ENCODE results near the gene GORASP1. TPM values are rescaled to one million over a fixed set of nuclear protein-coding genes. Genes with fewer than 3 reads are reported as not detected.

Gene GORASP1
- total RNA-seq, 4 donors from 2014 or later, result 45.8 to 72.9 (median 61.9) TPM

DNA sequence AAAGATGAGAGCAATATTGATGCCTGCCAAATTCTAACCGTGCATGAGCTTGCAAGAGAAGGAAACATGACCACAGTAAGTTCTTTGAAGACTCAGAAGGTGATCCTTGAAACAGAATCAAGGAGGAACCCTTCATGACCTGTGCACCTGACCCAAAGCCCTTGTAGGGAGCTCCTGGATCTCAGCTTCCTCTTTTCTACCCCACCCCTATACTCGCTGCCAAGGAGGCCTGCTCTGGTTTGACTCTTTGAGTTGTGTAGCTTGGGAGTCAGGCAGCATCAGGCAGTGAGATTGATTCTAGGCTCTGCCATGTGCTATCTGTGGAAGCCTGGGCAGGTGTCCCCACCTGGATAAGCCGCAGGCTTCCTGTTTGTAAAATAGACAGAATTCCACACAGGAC lies 10.7 kb upstream of the GORASP1 start:
- 83% methylated on average over 3 of the region's 3 CpGs for WGBS, 2 donors
- H3K36me3 ChIP-seq, result peaks cover 0 to 79% (median 0%) of the 10 kb centered on the region in 3 donors
- no peaks in the 10 kb centered on the region for H3K27me3 ChIP-seq
- H3K27ac ChIP-seq, result no peak overlapping the region
- DNase-seq (ENCODE audit: low spot score in 2 of 2), result no peak
- H3K9me3 ChIP-seq, result no peaks in the 10 kb centered on the region
- no peak overlapping the region for H3K4me3 ChIP-seq
- no peaks in the 10 kb centered on the region for H3K4me1 ChIP-seq
- TF ChIP-seq, protein P1, sequence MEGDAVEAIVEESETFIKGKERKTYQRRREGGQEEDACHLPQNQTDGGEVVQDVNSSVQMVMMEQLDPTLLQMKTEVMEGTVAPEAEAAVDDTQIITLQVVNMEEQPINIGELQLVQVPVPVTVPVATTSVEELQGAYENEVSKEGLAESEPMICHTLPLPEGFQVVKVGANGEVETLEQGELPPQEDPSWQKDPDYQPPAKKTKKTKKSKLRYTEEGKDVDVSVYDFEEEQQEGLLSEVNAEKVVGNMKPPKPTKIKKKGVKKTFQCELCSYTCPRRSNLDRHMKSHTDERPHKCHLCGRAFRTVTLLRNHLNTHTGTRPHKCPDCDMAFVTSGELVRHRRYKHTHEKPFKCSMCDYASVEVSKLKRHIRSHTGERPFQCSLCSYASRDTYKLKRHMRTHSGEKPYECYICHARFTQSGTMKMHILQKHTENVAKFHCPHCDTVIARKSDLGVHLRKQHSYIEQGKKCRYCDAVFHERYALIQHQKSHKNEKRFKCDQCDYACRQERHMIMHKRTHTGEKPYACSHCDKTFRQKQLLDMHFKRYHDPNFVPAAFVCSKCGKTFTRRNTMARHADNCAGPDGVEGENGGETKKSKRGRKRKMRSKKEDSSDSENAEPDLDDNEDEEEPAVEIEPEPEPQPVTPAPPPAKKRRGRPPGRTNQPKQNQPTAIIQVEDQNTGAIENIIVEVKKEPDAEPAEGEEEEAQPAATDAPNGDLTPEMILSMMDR (IDR thresholded peaks at IDR 0.05), result no peak
- TF ChIP-seq POLR2A (IDR thresholded peaks at IDR 0.05), result no peak
- no peak for TF ChIP-seq EP300 (IDR thresholded peaks at IDR 0.05)

DNA sequence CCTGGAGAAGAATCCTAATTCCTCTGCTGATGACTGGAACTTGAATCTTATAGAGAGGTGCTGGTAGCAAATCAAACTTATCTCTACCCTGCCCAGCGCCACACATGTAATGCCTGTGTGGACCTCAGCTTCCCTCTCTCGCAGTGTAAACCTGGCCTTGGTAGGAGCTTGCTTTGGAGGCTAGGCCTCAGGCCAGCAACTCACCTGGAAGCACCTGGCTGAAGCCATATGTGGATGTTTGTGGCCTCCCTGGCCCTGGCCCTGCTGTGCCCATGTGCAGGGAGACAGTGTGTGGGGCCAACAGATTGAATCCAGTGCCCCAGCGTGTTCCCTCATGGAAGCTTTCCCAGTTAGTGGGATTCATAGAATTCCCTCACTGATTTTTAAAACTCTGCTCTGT lies 8.4 kb upstream of the GORASP1 start:
- no peaks in the 10 kb centered on the region for H3K27me3 ChIP-seq
- H3K4me3 ChIP-seq, result no peak overlapping the region
- DNase-seq (ENCODE audit: low spot score in 2 of 2), result no peak
- H3K36me3 ChIP-seq, result peaks cover 0 to 95% (median 0%) of the 10 kb centered on the region in 3 donors
- WGBS, 2 donors, result 91 to 94% methylated on average over 3 of the region's 3 CpGs
- TF ChIP-seq POLR2A (IDR thresholded peaks at IDR 0.05) (no peak), EP300 (IDR thresholded peaks at IDR 0.05) (no peak)
- TF ChIP-seq, protein P1 (IDR thresholded peaks at IDR 0.05), result no peak
- H3K4me1 ChIP-seq, result no peaks in the 10 kb centered on the region
- no peaks in the 10 kb centered on the region for H3K9me3 ChIP-seq
- no peak overlapping the region for H3K27ac ChIP-seq

DNA sequence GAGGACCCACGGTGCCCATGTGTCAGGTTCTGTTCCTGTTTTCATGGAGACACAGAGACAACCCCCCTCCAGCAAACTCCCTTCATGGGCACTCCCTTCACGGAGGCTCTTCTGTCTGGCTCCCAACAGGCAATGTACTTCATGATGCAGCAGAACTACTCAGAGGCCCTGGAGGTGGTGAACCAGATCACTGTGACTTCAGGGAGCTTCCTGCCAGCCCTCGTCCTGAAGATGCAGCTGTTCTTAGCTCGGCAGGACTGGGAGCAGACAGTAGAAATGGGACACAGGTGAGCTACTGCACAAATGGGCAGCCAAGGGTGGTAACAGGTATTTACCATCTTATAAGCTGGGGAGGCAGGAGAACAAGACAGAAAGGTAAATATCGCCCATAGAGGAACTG lies 7.0 kb upstream of the GORASP1 start:
- Histone ChIP-seq H3K4me1 (no peaks in the 10 kb centered on the region), H3K36me3 (peaks cover 0 to 90% (median 0%) of the 10 kb centered on the region in 3 donors), H3K9me3 (no peaks in the 10 kb centered on the region), H3K27me3 (no peaks in the 10 kb centered on the region), H3K27ac (no peak overlapping the region), H3K4me3 (no peak overlapping the region)
- TF ChIP-seq EP300 (IDR thresholded peaks at IDR 0.05) (no peak), POLR2A (IDR thresholded peaks at IDR 0.05) (no peak)
- TF ChIP-seq, protein P1 (IDR thresholded peaks at IDR 0.05), result no peak
- DNase-seq (ENCODE audit: low spot score in 2 of 2), result no peak
- 75 to 76% methylated on average over 5 of the region's 5 CpGs for WGBS, 2 donors

DNA sequence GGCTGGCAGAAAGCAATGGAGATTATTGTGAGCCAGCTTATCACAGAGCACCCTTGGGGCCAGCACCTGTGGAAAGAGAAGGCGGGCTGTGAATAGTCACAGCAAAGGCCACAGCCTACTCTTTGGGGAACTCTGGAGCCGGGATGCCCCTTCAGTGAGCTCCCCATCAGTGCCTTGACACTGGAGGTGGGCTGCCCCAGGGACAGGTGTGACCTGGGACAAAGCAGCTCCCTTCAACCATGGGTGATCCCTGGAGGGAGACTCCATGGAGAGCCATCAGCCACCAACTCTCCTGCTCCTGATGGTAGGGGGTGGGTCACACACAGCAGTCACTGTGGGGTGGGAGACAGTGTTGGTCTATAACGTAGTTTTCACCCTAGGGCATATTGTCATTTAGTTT lies 5.9 kb upstream of the GORASP1 start:
- TF ChIP-seq, protein P1 (IDR thresholded peaks at IDR 0.05), result no peak
- TF ChIP-seq EP300 (IDR thresholded peaks at IDR 0.05) (no peak), POLR2A (IDR thresholded peaks at IDR 0.05) (no peak)
- H3K4me1 ChIP-seq, result peaks cover 0 to 9% (median 3%) of the 10 kb centered on the region in 4 donors
- peaks cover 0 to 79% (median 0%) of the 10 kb centered on the region in 3 donors for H3K36me3 ChIP-seq
- WGBS, 2 donors, result 64 to 69% methylated on average over 3 of the region's 3 CpGs
- no peak overlapping the region for H3K4me3 ChIP-seq
- H3K9me3 ChIP-seq, result no peaks in the 10 kb centered on the region
- H3K27ac ChIP-seq, result no peak overlapping the region
- DNase-seq (ENCODE audit: low spot score in 2 of 2), result no peak
- H3K27me3 ChIP-seq, result no peaks in the 10 kb centered on the region

DNA sequence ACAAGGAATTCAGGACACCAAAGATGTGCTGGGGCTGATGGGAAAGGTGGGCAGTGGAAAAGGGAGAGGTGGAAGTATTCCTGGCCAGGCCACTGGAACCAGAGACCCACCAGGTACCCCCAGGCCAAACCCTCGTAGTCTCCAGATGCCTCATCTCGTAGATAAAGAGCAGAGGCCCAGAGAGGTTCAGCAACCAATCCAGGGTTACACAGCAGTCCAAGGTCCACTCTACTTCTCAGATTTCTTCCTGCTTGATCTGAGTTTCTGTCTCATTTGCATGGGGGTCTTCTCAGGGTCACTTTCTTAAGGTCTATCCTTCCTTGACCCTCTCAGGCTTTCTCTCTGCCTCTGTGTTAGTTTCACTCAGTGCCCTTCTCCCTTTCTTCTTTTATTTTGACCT lies 5.1 kb upstream of the GORASP1 start:
- H3K36me3 ChIP-seq, result peaks cover 0 to 71% (median 0%) of the 10 kb centered on the region in 3 donors
- H3K4me1 ChIP-seq, result peaks cover 0 to 13% (median 6%) of the 10 kb centered on the region in 4 donors
- TF ChIP-seq POLR2A (IDR thresholded peaks at IDR 0.05) (no peak), EP300 (IDR thresholded peaks at IDR 0.05) (no peak)
- TF ChIP-seq, protein P1 (IDR thresholded peaks at IDR 0.05), result no peak
- H3K27me3 ChIP-seq, result no peaks in the 10 kb centered on the region
- no peaks in the 10 kb centered on the region for H3K9me3 ChIP-seq
- 90 to 96% methylated on average over 2 of the region's 2 CpGs for WGBS, 2 donors
- no peak overlapping the region for H3K4me3 ChIP-seq
- H3K27ac ChIP-seq, result no peak overlapping the region
- no peak for DNase-seq (ENCODE audit: low spot score in 2 of 2)

All from tibial nerve (tissue), 4 donors.